A549 (cell line): ENCODE data around the gene CABP7. TPM values are rescaled to one million over a fixed set of nuclear protein-coding genes. Genes with fewer than 3 reads are reported as not detected.

Experiments
- ATAC-seq, 2 experiments: fragments of 200-7000 bp in 1 of 2; fragments of >200 bp in 1 of 2; cut with Nextera tagmentation in 1 of 2; cut with Tn5 transposase in 1 of 2; 3 replicates each; pipeline versions ENCODE4 v1.8.0 to v1.9.1; 2018 to 2020; ENCODE audit warnings: mild to moderate bottlenecking in 1 of 2, moderate library complexity in 1 of 2
- CTCF ChIA-PET: fragments of 300-600 bp; sonication (Branson Sonifier 250); formaldehyde crosslinking; extraction: SDS; loops from one replicate; lab custom pipeline; 2021; ENCODE audit warnings: antibody characterized with exemption, inconsistent platforms; lab: Yijun Ruan, JAX
- POLR2A ChIA-PET: fragments of 350-600 bp; formaldehyde crosslinking; extraction: SDS; loops from one replicate; lab custom pipeline; 2021; ENCODE audit warnings: antibody characterized with exemption, inconsistent platforms; lab: Yijun Ruan, JAX
- DNase-seq, 2 experiments: peaks; one replicate each; pipeline versions ENCODE4 v3.0.0 to v3.0.0-alpha.2; 2011 to 2016; ENCODE audit warnings: low read depth in 1 of 2, low spot score in 1 of 2
- FAIRE-seq: peaks from 2 replicates; lab custom pipeline; 2011; peaks lifted over from hg19 to GRCh38; lab: Jason Lieb, UNC
- H3K27ac ChIP-seq, 2 experiments: fragments of >200 bp; sonication (Bioruptor Twin); formaldehyde crosslinking; 3 replicates each; pipeline ENCODE4 v1.5.1; 2016 to 2017
- H3K4me1 ChIP-seq: fragments of >200 bp; sonication (Bioruptor Twin); formaldehyde crosslinking; 3 replicates; pipeline ENCODE4 v1.6.1; 2016
- H3K4me2 ChIP-seq: fragments of >200 bp; sonication (Bioruptor Twin); formaldehyde crosslinking; 3 replicates; pipeline ENCODE4 v1.6.1; 2016
- H3K4me3 ChIP-seq: fragments of >200 bp; sonication (Bioruptor Twin); formaldehyde crosslinking; 3 replicates; pipeline ENCODE4 v1.5.1; 2016
- H3K9me3 ChIP-seq: fragments of >200 bp; sonication (Bioruptor Twin); formaldehyde crosslinking; 3 replicates; pipeline ENCODE4 v1.6.1; 2016
- CBX2 ChIP-seq: fragments of 200-600 bp; sonication (generic); IDR thresholded peaks from 2 replicates; pipeline ENCODE4 v1.6.1; 2016; ENCODE audit warnings: low read depth, mild to moderate bottlenecking, borderline replicate concordance
- CBX8 ChIP-seq: fragments of 200-600 bp; sonication (generic); IDR thresholded peaks from 2 replicates; pipeline ENCODE4 v1.6.1; 2016
- FOSB ChIP-seq: fragments of 250-450 bp; sonication (Bioruptor Pico); IDR thresholded peaks from 2 replicates; pipeline ENCODE4 v1.5.0; 2020; ENCODE audit warnings: mild to moderate bottlenecking, moderate library complexity
- HDAC2 ChIP-seq: fragments of 200-600 bp; sonication (generic); IDR thresholded peaks from 2 replicates; pipeline ENCODE4 v1.6.1; 2016
- HOXA7 ChIP-seq: fragments of 250-450 bp; sonication (Bioruptor Pico); IDR thresholded peaks from 2 replicates; pipeline ENCODE4 v1.5.0; 2020; ENCODE audit warnings: mild to moderate bottlenecking, moderate library complexity
- HOXB13 ChIP-seq: fragments of 250-450 bp; sonication (Bioruptor Pico); IDR thresholded peaks from 2 replicates; pipeline ENCODE4 v1.5.0; 2020; ENCODE audit warnings: low read depth, mild to moderate bottlenecking, moderate library complexity
- JUN ChIP-seq, 2 experiments: fragments of >200 bp; sonication (Bioruptor Twin); formaldehyde crosslinking; IDR thresholded peaks; 2 replicates in 1 of 2; 3 replicates in 1 of 2; pipeline ENCODE4 v1.6.1; 2016 to 2017
- KDM1A ChIP-seq: fragments of 200-600 bp; sonication (generic); IDR thresholded peaks from 2 replicates; pipeline ENCODE4 v1.6.1; 2016; ENCODE audit warnings: low read depth, mild to moderate bottlenecking
- MYC ChIP-seq: IDR thresholded peaks from 2 replicates; pipeline ENCODE4 v1.6.1; 2012; ENCODE audit warnings: mild to moderate bottlenecking, inconsistent platforms, low read length, improper control_type of control experiment, borderline replicate concordance
- NFE2L2 ChIP-seq: fragments of 150-350 bp; conservative IDR thresholded peaks from 2 replicates; pipeline ENCODE4 v1.6.1; 2014; ENCODE audit warnings: low read length
- POLR2A ChIP-seq: IDR thresholded peaks from 2 replicates; pipeline ENCODE4 v1.6.1; 2012; ENCODE audit warnings: mild to moderate bottlenecking, low read length
- RAD21 ChIP-seq, 2 experiments: fragments of >200 bp in 1 of 2; sonication (Bioruptor Twin) in 1 of 2; formaldehyde crosslinking in 1 of 2; IDR thresholded peaks in 1 of 2; conservative IDR thresholded peaks in 1 of 2; 2 replicates in 1 of 2; 3 replicates in 1 of 2; pipeline ENCODE4 v1.6.1; 2012 to 2018; ENCODE audit warnings: inconsistent platforms in 1 of 2
- RCOR1 ChIP-seq: fragments of 150-350 bp; IDR thresholded peaks from 2 replicates; pipeline ENCODE4 v1.6.1; 2014; ENCODE audit warnings: antibody characterized with exemption, low read length, low read depth
- RFX5 ChIP-seq: fragments of 450-650 bp; IDR thresholded peaks from 2 replicates; pipeline ENCODE4 v1.7.1; 2014; ENCODE audit warnings: antibody characterized with exemption, mild to moderate bottlenecking, moderate library complexity
- RNF2 ChIP-seq: fragments of 200-600 bp; sonication (generic); IDR thresholded peaks from 2 replicates; pipeline ENCODE4 v1.6.1; 2016; ENCODE audit warnings: low read depth, mild to moderate bottlenecking, antibody characterized with exemption, moderate library complexity, borderline replicate concordance
- SMC3 ChIP-seq: fragments of >200 bp; sonication (Bioruptor Twin); formaldehyde crosslinking; IDR thresholded peaks from 3 replicates; pipeline ENCODE4 v1.6.1; 2018; ENCODE audit warnings: inconsistent platforms
- ZSCAN20 ChIP-seq: fragments of 250-450 bp; sonication (Bioruptor Pico); IDR thresholded peaks from 2 replicates; pipeline ENCODE4 v1.8.0; 2022; ENCODE audit warnings: mild to moderate bottlenecking, moderate library complexity
- WGBS: methylation state at CpG from one replicate; pipeline ENCODE4 v1.1.6; 2017; ENCODE audit errors: missing lambda C conversion rate; 5-methylcytosine and 5-hydroxymethylcytosine counted together
- polyA plus RNA-seq, 4 experiments: library from polyadenylated mRNA; depleted of rRNA in 3 of 4; stranded (reverse); fragments of >200 nt; fragmentation: RNase III in 1 of 4; extraction: RNeasy Plus Mini Kit Qiagen cat#74134 plus additional on column Dnase treatment in 1 of 4; gene quantifications; 2 replicates in 3 of 4; 3 replicates in 1 of 4; pipeline ENCODE4 v1.2.3, GENCODE V29; 2011 to 2017
- TF ChIP-seq, protein P1 (sequence below): fragments of >200 bp; sonication (Bioruptor Twin); formaldehyde crosslinking; IDR thresholded peaks from 3 replicates; pipeline ENCODE4 v1.6.1; 2016
- TF ChIP-seq, protein P2 (sequence below): fragments of 250-450 bp; sonication (Bioruptor Pico); IDR thresholded peaks from 2 replicates; pipeline ENCODE4 v1.5.0; 2020; ENCODE audit warnings: low read depth, mild to moderate bottlenecking, moderate library complexity
- TF ChIP-seq, protein P3 (sequence below): IDR thresholded peaks from 2 replicates; pipeline ENCODE4 v1.6.1; 2012; ENCODE audit warnings: low read depth, borderline replicate concordance
- TF ChIP-seq, protein P4 (sequence below): fragments of >200 bp; sonication (Bioruptor Twin); formaldehyde crosslinking; IDR thresholded peaks from 3 replicates; pipeline ENCODE4 v1.5.1; 2016

Gene CABP7
- polyA plus RNA-seq, 2 of the 4 experiments (the other 2 are of a cell fraction), result 0.05 to 0.15 TPM

DNA sequence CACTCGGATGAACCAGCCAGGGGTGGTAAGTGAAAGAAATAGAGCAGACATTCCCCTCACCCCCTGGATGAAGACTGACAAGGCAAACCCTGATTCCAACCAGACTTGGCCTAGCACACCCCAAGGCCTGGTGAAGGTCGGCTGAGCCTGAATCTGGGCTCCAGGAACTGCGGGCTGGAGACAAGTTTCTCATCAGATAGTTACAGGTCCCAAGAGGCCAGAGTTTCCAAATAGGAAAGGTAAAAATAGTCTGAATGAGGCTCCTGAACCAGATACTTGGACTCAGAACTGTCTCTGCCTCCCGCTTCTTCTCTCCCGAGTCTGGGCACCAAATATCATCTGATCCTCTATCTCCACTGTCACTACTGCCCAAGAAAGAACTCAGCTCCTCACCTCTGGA, 39.2 kb downstream of the CABP7 start:
- ChIA-PET POLR2A (no interaction called here), CTCF (no interaction called here)
- no peak for TF ChIP-seq RNF2
- no peak for TF ChIP-seq NFE2L2
- TF ChIP-seq FOSB, result no peak
- no peak for TF ChIP-seq KDM1A
- no peak for TF ChIP-seq CBX2
- no peak for TF ChIP-seq MYC
- TF ChIP-seq HOXB13, result no peak
- TF ChIP-seq HDAC2, result no peak
- TF ChIP-seq, protein P1, sequence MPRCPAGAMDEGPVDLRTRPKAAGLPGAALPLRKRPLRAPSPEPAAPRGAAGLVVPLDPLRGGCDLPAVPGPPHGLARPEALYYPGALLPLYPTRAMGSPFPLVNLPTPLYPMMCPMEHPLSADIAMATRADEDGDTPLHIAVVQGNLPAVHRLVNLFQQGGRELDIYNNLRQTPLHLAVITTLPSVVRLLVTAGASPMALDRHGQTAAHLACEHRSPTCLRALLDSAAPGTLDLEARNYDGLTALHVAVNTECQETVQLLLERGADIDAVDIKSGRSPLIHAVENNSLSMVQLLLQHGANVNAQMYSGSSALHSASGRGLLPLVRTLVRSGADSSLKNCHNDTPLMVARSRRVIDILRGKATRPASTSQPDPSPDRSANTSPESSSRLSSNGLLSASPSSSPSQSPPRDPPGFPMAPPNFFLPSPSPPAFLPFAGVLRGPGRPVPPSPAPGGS, result no peak
- no peak for TF ChIP-seq ZSCAN20
- TF ChIP-seq, protein P2, sequence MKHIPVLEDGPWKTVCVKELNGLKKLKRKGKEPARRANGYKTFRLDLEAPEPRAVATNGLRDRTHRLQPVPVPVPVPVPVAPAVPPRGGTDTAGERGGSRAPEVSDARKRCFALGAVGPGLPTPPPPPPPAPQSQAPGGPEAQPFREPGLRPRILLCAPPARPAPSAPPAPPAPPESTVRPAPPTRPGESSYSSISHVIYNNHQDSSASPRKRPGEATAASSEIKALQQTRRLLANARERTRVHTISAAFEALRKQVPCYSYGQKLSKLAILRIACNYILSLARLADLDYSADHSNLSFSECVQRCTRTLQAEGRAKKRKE (CRISPR knock-in tag), result no peak
- TF ChIP-seq JUN (IDR thresholded peaks at IDR 0.05), result no peak
- TF ChIP-seq RCOR1, result no peak
- TF ChIP-seq POLR2A, result no peak
- TF ChIP-seq, protein P3, sequence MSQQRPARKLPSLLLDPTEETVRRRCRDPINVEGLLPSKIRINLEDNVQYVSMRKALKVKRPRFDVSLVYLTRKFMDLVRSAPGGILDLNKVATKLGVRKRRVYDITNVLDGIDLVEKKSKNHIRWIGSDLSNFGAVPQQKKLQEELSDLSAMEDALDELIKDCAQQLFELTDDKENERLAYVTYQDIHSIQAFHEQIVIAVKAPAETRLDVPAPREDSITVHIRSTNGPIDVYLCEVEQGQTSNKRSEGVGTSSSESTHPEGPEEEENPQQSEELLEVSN, result no peak
- no peak for TF ChIP-seq RAD21 (conservative IDR thresholded peaks at IDR 0.05 in 1 of 2, IDR thresholded peaks at IDR 0.05 in 1 of 2)
- Histone ChIP-seq H3K9me3 (no peaks in the 10 kb centered on the region), H3K27ac (no peak overlapping the region), H3K4me1 (peaks cover 7% of the 10 kb centered on the region; the same call in 1 of the 3 replicates), H3K4me2 (no peak overlapping the region), H3K4me3 (no peak overlapping the region)
- ATAC-seq (no peak), FAIRE-seq (no peak), DNase-seq (no peak)
- 63% methylated on average over 4 of the region's 5 CpGs for WGBS

DNA sequence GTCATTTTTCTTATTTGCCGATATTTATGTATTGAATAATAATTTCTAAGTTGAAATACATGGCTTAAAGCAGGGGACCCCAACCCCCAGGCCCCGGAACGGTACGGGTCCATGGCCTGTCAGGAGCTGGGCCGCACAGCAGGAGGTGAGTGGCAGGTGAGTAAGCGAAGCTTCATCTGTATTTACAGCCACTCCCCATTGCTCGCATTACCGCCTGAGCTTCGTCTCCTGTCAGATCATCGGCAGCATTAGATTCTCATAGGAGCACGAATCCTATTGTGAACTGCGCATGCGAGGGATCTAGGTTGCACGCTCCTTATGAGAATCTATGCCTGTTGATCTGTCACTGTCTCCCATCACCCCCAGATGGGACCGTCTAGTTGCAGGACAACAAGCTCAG, 42.5 kb downstream of the CABP7 start:
- peak overlapping the region; percentile 47 for H3K4me2 ChIP-seq
- WGBS, result 40% methylated on average over 15 of the region's 15 CpGs
- DNase-seq (peak in 1 of 2 experiments; percentile 67), FAIRE-seq (no peak), ATAC-seq (no peak)
- H3K9me3 ChIP-seq, result no peaks in the 10 kb centered on the region
- no peak overlapping the region for H3K27ac ChIP-seq
- no peak overlapping the region for H3K4me3 ChIP-seq
- H3K4me1 ChIP-seq, result peaks cover 12% of the 10 kb centered on the region; the same call in 2 of the 3 replicates
- CTCF ChIA-PET, result interaction anchor here (2.5 kb wide), 1 partner anchor 243 kb away, joined by 8 read pairs; no protein-coding TSS in a partner anchor
- POLR2A ChIA-PET, result no interaction called here
- TF ChIP-seq SMC3, result no peak
- TF ChIP-seq RFX5, result no peak
- no peak for TF ChIP-seq POLR2A
- TF ChIP-seq, protein P4, sequence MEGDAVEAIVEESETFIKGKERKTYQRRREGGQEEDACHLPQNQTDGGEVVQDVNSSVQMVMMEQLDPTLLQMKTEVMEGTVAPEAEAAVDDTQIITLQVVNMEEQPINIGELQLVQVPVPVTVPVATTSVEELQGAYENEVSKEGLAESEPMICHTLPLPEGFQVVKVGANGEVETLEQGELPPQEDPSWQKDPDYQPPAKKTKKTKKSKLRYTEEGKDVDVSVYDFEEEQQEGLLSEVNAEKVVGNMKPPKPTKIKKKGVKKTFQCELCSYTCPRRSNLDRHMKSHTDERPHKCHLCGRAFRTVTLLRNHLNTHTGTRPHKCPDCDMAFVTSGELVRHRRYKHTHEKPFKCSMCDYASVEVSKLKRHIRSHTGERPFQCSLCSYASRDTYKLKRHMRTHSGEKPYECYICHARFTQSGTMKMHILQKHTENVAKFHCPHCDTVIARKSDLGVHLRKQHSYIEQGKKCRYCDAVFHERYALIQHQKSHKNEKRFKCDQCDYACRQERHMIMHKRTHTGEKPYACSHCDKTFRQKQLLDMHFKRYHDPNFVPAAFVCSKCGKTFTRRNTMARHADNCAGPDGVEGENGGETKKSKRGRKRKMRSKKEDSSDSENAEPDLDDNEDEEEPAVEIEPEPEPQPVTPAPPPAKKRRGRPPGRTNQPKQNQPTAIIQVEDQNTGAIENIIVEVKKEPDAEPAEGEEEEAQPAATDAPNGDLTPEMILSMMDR, result no peak
- no peak for TF ChIP-seq ZSCAN20
- no peak for TF ChIP-seq CBX2
- no peak for TF ChIP-seq CBX8
- no peak for TF ChIP-seq HOXA7 (CRISPR knock-in tag)
- TF ChIP-seq HDAC2, result no peak
- TF ChIP-seq, all 56 proteins: peak for 0
